Kidney tubule cell (primary cell): ENCODE data around the gene FAM89A.
"Not testable (repeated sequence)": the region's sequence is repeated elsewhere in the genome, so short reads cannot be mapped to it uniquely, and the experiment has no call there.

Experiments
- DNase-seq: peaks from one replicate; pipeline ENCODE4 v3.0.0-alpha.2; 2018; ENCODE audit warnings: low spot score

The FAM89A gene

GRCh38 chr1:230987448-230987847 is 52.6 kb downstream of the FAM89A start:
- no peak for DNase-seq

DNA sequence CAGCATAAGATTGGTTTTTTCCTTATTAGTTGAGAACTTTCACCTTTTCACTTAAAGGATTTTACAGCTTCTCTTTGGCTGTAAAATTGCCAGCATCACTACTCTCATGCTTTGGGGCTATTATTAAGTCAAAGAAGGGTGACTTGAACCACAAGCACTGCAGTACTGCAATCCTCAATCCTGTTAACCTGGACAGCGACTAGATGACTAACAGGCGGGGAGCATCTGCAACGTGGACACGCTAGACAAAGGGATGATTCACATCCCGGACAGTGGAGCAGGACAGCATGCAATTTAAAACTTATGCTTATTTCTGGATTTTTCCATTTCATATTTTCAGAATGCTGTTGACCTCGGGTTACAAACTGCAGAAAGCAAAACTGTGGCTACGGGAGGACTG is 53.1 kb downstream of the FAM89A start:
- peak; percentile 82 for DNase-seq

- peak; percentile 80 for DNase-seq
Observed at GRCh38 chr1:230985711-230986110, 54.3 kb downstream of the FAM89A start.

DNA sequence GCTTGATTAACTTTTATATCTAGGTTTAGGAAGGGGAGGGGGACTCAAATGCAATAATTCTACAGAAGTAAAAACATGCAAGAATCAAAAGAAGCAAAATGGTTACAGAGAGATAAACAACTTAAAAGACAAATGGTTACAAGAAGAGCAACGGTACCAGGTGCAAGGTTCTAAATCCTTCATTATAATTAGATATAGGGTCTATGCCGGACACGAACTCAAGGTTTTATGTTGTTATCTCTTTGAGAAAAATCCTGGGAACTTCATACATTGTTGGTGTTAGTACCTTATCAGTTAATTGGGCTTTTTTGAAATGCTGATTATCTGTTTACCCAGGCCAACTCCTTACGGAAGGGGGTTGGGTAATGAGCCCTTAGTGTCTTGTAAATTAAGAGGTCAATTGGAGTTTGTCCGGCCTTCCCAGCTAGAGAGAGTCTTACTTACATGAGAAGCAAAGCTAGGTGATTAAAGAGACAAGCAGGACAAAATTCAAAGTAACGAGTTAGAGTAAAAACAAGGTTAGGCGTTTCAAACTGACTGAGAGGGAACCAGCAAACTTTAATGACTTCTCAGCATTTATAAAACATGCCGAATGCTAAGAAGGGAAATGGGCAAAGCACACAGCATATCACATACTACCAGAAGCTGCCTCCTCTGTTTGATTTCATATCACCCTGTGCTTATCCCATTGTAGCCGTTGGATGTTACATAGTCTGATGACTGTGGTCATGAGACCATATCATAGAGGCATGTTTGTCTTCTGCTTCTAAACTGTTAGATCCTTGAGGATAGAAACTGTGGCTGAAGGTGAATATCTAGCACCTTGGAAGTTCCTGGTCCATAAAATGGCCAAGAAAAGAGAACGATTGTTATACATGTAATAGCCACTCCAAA is 55.2 kb downstream of the FAM89A start:
- not testable (repeated sequence) for DNase-seq

- DNase-seq = no peak
Observed at GRCh38 chr1:230983811-230984210, 56.2 kb downstream of the FAM89A start.

DNA sequence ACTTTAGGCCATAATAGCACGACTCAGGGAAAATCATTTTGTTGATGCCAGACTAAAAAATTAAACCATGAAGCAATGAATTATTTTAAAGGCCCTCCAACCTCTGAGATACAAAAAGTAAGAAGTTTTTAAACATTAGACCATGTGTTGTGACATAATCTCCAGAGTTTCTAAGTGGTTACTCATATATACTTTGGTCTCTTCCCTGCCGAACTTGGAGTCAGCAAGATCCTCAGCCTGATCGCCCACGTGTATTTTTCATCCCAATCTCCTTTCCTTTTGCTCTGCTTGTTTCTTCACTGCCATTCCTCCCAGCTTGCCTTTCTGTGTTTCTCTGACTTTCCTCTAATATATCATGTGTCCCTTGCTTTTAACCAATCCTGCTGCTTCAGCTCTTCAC is 57.4 kb downstream of the FAM89A start:
- DNase-seq = peak; percentile 24

- DNase-seq = no peak
Observed at GRCh38 chr1:230979952-230980351, 60.1 kb downstream of the FAM89A start.

DNA sequence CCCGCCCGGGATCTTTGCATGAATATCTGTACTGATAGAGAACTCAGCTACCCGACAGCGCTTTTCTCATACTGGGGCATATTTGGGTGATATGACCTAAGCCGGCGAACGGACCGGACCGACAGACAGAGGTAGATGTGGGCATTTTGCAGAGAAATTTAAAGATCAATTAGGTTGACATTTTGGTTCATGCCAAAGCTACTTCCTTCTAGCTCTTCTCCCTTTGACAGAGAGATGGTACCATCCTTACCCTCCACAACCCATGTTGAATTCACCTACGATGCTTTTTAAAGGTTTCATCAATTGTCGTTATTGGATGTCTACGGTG is 60.7 kb downstream of the FAM89A start:
- no peak for DNase-seq

DNA sequence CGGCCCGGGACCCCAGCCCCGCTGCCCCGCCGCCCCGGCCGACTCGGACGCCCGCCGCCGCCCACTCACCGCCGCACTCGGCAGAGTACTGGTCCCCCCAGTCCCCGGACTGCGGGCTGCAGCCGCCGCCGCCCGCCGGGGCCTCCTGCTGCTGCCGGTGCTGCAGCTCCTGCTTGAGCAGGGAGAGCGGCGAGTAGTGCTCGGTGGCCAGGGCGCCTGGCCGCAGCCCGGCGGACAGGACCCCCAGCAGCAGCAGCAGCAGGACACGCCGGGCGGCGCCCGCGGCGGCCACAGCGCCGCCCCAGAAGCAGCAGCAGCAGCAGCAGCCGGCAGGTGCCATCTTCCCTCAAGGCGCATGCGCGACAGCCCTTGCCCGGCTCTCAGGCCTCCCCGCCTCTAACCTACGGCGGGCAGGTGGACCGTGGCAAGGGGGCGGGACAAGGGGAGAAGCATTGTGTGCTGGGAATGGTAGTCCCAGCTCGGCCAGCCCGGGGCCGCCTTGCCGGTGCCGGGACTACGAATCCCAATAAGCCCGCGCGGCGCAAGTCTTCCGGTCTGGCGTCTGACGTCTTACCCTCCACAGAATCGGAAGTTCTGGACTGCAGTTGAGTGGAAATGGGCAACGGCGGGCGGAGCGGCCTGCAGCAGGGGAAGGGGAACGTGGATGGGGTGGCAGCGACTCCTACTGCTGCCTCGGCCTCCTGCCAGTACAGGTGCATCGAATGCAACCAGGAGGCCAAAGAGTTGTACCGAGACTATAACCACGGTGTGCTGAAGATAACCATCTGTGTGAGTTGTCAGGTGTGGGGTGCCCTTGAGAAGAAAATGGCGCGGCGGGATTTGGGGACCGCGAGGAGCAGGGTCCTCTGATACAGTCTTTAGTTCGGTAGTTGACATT is 61.3 kb downstream of the FAM89A start, which contains the start of the genes ARV1 and TTC13:
Gene ARV1, plus strand, starts transcription at position 604 of the 898 bp plus-strand sequence. Its CDS starts 12 bp downstream, at position 616.
Gene TTC13, minus strand, starts transcription at position 371 of the 898 bp plus-strand sequence. Its CDS starts 31 bp downstream, at position 340.
- peak; percentile 99 for DNase-seq

DNA sequence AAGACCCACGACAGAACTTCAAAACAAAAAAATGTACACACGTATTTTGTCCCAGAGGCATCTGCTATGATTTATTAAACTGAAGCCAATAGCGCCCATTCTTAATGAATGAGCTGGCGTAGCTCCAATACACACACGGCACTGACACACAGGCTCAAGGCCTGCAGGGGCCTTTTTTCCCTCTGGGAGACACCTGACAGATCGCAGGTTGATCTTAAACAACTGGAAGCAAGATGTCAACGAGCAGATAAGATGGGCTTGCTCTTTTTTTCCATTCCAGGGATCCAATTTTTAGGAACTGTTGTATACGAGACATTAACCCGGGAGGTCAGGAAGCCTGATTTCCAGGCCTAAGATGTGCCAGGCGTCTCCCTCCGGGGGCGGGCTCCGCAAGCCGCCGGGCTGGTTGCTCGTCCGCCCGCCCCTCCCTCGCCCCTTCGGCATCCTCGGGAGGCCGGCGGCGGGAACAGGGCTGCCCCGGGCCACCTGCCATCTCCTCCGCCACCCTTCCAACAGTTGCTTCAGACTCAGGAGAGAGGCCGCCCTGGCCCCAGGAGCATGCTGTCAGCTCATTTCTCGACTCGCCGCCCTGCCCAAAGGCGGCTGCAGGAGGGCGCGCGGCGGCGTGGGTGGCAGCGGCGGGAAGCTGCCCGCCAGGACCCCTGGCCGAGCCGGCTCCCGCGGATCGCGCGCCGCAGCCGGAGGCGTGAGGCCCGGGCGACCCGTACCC is 62.1 kb downstream of the FAM89A start:
- peak; percentile 48 for DNase-seq

DNA sequence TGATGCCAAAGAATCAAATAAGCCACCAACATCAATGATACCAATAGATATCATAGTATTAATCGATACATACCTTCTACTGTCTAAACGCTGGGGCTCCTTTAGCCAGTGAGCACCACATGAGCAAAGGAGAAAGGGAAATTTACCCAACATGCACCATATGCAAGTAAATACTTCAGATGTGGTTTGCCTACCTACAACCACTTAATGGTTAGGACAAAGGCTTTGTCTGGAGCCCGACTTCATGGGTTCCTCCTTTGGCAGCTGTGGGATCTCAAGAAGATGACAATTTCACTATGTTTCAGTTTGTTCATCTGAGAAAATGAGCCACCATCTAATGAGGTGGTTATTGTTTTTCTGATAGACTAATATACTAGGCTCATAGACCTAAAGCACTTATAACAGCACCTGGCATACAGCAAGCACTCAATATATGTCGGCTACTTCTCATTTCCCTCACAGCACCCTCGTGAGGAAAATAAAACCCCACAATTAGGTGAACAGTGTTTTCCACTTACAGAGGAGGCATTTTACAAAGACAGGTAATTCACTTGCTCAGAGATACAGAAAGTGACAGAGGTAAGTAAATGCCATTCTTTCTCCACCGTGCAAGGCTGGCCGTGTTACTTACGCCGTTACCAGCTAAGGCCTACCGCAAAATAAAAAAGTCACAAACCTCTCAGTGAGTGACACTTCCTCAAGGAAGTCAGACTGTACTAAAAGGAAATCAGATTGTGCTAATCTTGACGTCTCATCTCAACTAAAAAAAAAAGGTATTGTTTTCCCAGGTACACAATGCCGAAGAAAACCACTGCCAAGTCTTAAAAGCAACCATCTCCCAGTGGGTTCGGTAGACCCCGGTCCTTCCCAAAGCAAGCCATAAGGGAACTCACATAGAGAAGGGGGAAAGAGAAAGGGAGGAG is 63.0 kb downstream of the FAM89A start:
- DNase-seq = no peak

DNA sequence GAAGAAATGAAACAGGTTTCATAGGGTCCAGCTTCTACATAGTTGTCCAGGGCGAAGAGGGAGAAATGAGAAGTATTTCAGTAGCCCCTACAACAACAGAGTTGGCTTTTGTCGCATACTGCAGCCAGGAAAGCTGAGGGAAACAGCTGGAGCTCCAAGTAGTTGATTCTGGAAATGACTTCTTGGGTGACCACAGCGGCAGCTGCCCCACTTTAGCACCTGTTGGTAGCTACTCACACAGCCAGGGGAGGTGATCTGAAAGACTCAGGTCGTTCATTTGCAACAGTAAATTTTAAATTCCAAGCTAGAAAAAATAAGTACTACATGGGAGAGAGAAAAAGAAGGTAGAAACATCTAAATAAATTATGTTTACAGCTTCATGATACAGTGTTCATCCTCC is 63.7 kb downstream of the FAM89A start:
- no peak for DNase-seq

- no peak for DNase-seq
Observed at GRCh38 chr1:230975636-230976035, 64.4 kb downstream of the FAM89A start.

DNA sequence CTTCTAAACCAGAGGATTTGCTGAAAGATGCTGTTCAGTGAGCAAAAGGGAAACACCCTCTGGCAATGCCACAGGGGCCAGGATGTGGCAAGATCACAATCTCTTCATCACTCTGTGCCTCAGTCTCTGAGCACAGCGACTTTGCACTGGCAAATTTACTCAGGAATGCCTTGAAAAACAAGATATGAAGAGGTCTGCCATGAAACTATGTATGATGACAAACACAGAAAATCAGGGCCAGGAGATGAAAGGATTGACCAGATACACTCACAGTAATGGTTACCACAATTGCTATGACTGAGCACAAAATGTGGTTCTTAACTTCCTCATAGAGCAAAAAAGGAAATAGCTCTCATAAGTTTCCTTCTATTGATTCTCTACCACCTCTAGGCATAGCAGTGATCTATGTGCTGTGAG is 67.2 kb downstream of the FAM89A start:
- peak; percentile 68 for DNase-seq

- no peak for DNase-seq
Observed at GRCh38 chr1:230971771-230972170, 68.3 kb downstream of the FAM89A start.

- no peak for DNase-seq
Observed at GRCh38 chr1:230970432-230970831, 69.6 kb downstream of the FAM89A start.
